Measurements from ENCODE around the gene RACGAP1. TPM values are rescaled to one million over a fixed set of nuclear protein-coding genes. Genes with fewer than 3 reads are reported as not detected.

Gene RACGAP1
- polyA plus RNA-seq, 3 donors: 3.1 to 5.4 (median 3.6) TPM

GRCh38 chr12:50050119-50050385 lies 24.8 kb upstream of the RACGAP1 start:
- H3K36me3 ChIP-seq (replicated peaks in 1 of 2; ENCODE audit: control insufficient read depth in 1 of 2, insufficient read depth in 2 of 2, low read length in 2 of 2): no peaks in the 10 kb centered on the region
- TF ChIP-seq CTCF (IDR thresholded peaks at IDR 0.05): no peak
- no peaks in the 10 kb centered on the region for H4K20me1 ChIP-seq (ENCODE audit: insufficient read depth, low read length)
- peak overlapping the region; percentile 43 for H3K9ac ChIP-seq (ENCODE audit: insufficient read depth, low read length, poor library complexity, severe bottlenecking)
- WGBS (ENCODE audit: insufficient coverage): 81% methylated on average over 3 of the region's 3 CpGs
- H3K4me2 ChIP-seq (replicated peaks; ENCODE audit: extremely low read depth, low read length, poor library complexity, severe bottlenecking): peak overlapping the region; percentile 86
- no peaks in the 10 kb centered on the region for H3K9me3 ChIP-seq (replicated peaks in 1 of 2; ENCODE audit: control insufficient read depth in 1 of 2, insufficient read depth in 1 of 2, low read length in 2 of 2)
- H3K27ac Mint-ChIP-seq: peak overlapping the region in 1 of 7 donors; percentile 77
- intact Hi-C loops (cut with micrococcal nuclease): no loop called here
- H3K27ac ChIP-seq (ENCODE audit: low read depth in 1 of 2, low read length in 2 of 2): no peak overlapping the region
- peak overlapping the region; percentile 79 for H2AFZ ChIP-seq (ENCODE audit: insufficient read depth, low read depth, low read length, poor library complexity, severe bottlenecking)
- peak overlapping the region; percentile 82 to 91 for H3K4me3 Mint-ChIP-seq
- H3K4me1 Mint-ChIP-seq: peaks cover 40% of the 10 kb centered on the region
- no peaks in the 10 kb centered on the region for H3K27me3 ChIP-seq (ENCODE audit: control insufficient read depth in 2 of 2, insufficient read depth in 2 of 2, low read length in 2 of 2)
- no peaks in the 10 kb centered on the region for H3K79me2 ChIP-seq (ENCODE audit: insufficient read depth, low read length)
- peaks cover 30 to 31% of the 10 kb centered on the region in 2 donors for H3K4me1 ChIP-seq (ENCODE audit: control insufficient read depth in 1 of 2, insufficient read depth in 2 of 2, low read length in 2 of 2)
- peaks cover 2 to 7% (median 4%) of the 10 kb centered on the region in 3 donors for H3K27me3 Mint-ChIP-seq (ENCODE audit: low read depth in 3 of 3)
- H3K4me3 ChIP-seq (replicated peaks in 1 of 3; ENCODE audit: low read depth in 2 of 3, low read length in 3 of 3): peak overlapping the region in 1 of 3 experiments; percentile 74
- no peak for DNase-seq
- peaks cover 0 to 4% (median 0%) of the 10 kb centered on the region in 7 donors for H3K9me3 Mint-ChIP-seq
- peaks cover 0 to 2% of the 10 kb centered on the region in 2 donors for H3K36me3 Mint-ChIP-seq

- Mint-ChIP-seq H3K36me3 (peaks cover 0 to 2% of the 10 kb centered on the region in 2 donors), H3K9me3 (peaks cover 0 to 4% (median 0%) of the 10 kb centered on the region in 7 donors), H3K4me1 (peaks cover 40% of the 10 kb centered on the region), H3K27ac (no peak overlapping the region), H3K4me3 (peak overlapping the region; percentile 82 to 91), H3K27me3 (ENCODE audit: low read depth in 3 of 3) (peaks cover 2 to 7% (median 2%) of the 10 kb centered on the region in 3 donors)
- no peaks in the 10 kb centered on the region for H3K9me3 ChIP-seq (replicated peaks in 1 of 2; ENCODE audit: control insufficient read depth in 1 of 2, insufficient read depth in 1 of 2, low read length in 2 of 2)
- intact Hi-C loops (cut with micrococcal nuclease): no loop called here
- H3K27ac ChIP-seq (ENCODE audit: low read depth in 1 of 2, low read length in 2 of 2): no peak overlapping the region
- peak overlapping the region; percentile 86 for H3K4me2 ChIP-seq (replicated peaks; ENCODE audit: extremely low read depth, low read length, poor library complexity, severe bottlenecking)
- no peaks in the 10 kb centered on the region for H3K36me3 ChIP-seq (replicated peaks in 1 of 2; ENCODE audit: control insufficient read depth in 1 of 2, insufficient read depth in 2 of 2, low read length in 2 of 2)
- H3K27me3 ChIP-seq (ENCODE audit: control insufficient read depth in 2 of 2, insufficient read depth in 2 of 2, low read length in 2 of 2): no peaks in the 10 kb centered on the region
- H4K20me1 ChIP-seq (ENCODE audit: insufficient read depth, low read length): no peaks in the 10 kb centered on the region
- TF ChIP-seq CTCF (IDR thresholded peaks at IDR 0.05): no peak
- no peak overlapping the region for H3K9ac ChIP-seq (ENCODE audit: insufficient read depth, low read length, poor library complexity, severe bottlenecking)
- H2AFZ ChIP-seq (ENCODE audit: insufficient read depth, low read depth, low read length, poor library complexity, severe bottlenecking): no peak overlapping the region
- WGBS (ENCODE audit: insufficient coverage): 90% methylated on average over 2 of the region's 3 CpGs
- H3K4me1 ChIP-seq (ENCODE audit: control insufficient read depth in 1 of 2, insufficient read depth in 2 of 2, low read length in 2 of 2): peaks cover 30 to 31% of the 10 kb centered on the region in 2 donors
- no peaks in the 10 kb centered on the region for H3K79me2 ChIP-seq (ENCODE audit: insufficient read depth, low read length)
- DNase-seq: no peak
- H3K4me3 ChIP-seq (replicated peaks in 1 of 3; ENCODE audit: low read depth in 2 of 3, low read length in 3 of 3): no peak overlapping the region
Observed at GRCh38 chr12:50049254-50050118, 24.2 kb upstream of the RACGAP1 start.

Measured in CD14-positive monocyte (primary cell).